HG02642 (cell line): Measurements from ENCODE around the gene STAC3.

ENCODE experiments used
- ATAC-seq: cut with Tn5 transposase; IDR thresholded peaks from one replicate; pipeline ENCODE4 v1.9.1; 2021; ENCODE audit warnings: mild to moderate bottlenecking; ENCODE audit not compliant: unreplicated experiment, poor library complexity

The STAC3 gene

GRCh38 chr12:57198329-57198728, 52.7 kb downstream of the STAC3 start:
- ATAC-seq, result no peak

GRCh38 chr12:57196956-57197355, 54.0 kb downstream of the STAC3 start:
- no peak for ATAC-seq

GRCh38 chr12:57196439-57196838, 54.5 kb downstream of the STAC3 start:
- ATAC-seq, result no peak

GRCh38 chr12:57195611-57196371, 55.2 kb downstream of the STAC3 start:
- ATAC-seq, result no peak

GRCh38 chr12:57195186-57195585, 55.8 kb downstream of the STAC3 start:
- ATAC-seq, result no peak

- no peak for ATAC-seq
These were observed 56.7 kb downstream of the STAC3 start for GRCh38 chr12:57194253-57194652.

- no peak for ATAC-seq
These were observed 57.2 kb downstream of the STAC3 start for GRCh38 chr12:57193706-57194245.
